Raji (cell line): Measurements from ENCODE around the gene AAR2.

Experiments
- POLR2A ChIP-seq: IDR thresholded peaks from 2 replicates; pipeline ENCODE4 v1.6.1; 2011; ENCODE audit warnings: low read depth, low read length, control low read depth; ENCODE audit not compliant: insufficient read depth

AAR2 gene

GRCh38 chr20:36275441-36276189, 39.3 kb downstream of the AAR2 start:
- TF ChIP-seq POLR2A: no peak

GRCh38 chr20:36277546-36277945, 41.3 kb downstream of the AAR2 start:
- TF ChIP-seq POLR2A: no peak

DNA sequence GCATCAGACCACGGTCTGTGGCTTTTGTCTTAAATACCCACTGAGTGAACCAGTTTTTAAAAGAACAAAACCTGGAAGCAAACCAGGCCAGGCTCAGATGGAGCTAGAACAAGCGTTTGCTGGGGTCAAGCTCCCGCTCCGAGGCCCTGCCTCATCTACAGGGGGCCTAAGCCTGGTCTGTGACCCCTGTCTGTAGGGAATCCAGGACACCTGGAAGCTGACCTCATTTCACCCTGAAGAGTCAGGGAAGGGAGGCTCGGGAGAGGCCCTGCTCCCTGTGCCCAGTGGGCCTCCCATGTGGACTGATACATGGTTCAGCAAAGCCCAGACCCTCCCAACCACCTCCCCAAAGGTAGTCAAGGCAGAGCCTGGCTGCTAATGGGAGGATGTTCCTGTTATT, 43.1 kb downstream of the AAR2 start:
- no peak for TF ChIP-seq POLR2A

- TF ChIP-seq POLR2A: no peak
Measured at GRCh38 chr20:36279776-36280175, 43.5 kb downstream of the AAR2 start.

GRCh38 chr20:36281785-36282380, 45.6 kb downstream of the AAR2 start:
- no peak for TF ChIP-seq POLR2A

- TF ChIP-seq POLR2A: no peak
Measured at GRCh38 chr20:36284751-36285150, 48.5 kb downstream of the AAR2 start.

DNA sequence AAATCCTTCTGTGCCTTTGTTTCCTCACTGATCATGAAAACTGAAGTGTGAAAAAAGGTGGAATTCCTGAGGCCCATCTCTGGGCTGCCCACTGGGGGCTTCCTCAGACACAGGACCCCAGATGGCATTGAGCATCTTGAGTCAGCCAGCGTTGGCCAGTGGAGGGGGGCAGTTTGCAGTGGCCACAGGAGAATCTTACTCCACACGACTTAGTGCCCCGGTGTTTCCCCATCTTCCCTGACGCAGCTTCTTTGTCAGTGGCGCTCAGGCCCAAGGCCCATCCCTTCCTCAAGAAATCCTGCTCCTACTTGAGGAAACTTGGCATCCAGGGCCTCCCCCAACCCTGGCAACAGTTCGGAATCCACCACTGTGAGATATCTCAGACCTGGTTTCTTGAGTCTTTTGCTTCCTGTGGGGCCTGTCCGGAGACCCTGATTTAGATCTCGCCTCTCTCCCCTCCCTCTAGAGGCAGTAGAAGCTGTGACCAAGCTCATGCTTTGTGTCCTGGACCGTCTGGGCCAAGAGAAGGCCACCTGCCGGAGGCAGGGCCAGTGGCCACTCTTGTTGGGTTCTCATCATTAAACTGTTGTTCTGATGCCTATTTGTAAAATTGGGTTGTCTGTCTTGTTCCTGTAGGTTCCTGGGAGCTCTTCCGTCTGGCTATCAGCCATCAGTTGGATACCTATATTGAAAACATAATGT, 49.6 kb downstream of the AAR2 start:
- TF ChIP-seq POLR2A: no peak

- no peak for TF ChIP-seq POLR2A
Measured at GRCh38 chr20:36297656-36298055, 61.4 kb downstream of the AAR2 start.

- no peak for TF ChIP-seq POLR2A
Measured at GRCh38 chr20:36298061-36298460, 61.8 kb downstream of the AAR2 start.

- no peak for TF ChIP-seq POLR2A
Measured at GRCh38 chr20:36298795-36299339, 62.6 kb downstream of the AAR2 start.

GRCh38 chr20:36299459-36299858, 63.2 kb downstream of the AAR2 start:
- TF ChIP-seq POLR2A: no peak

DNA sequence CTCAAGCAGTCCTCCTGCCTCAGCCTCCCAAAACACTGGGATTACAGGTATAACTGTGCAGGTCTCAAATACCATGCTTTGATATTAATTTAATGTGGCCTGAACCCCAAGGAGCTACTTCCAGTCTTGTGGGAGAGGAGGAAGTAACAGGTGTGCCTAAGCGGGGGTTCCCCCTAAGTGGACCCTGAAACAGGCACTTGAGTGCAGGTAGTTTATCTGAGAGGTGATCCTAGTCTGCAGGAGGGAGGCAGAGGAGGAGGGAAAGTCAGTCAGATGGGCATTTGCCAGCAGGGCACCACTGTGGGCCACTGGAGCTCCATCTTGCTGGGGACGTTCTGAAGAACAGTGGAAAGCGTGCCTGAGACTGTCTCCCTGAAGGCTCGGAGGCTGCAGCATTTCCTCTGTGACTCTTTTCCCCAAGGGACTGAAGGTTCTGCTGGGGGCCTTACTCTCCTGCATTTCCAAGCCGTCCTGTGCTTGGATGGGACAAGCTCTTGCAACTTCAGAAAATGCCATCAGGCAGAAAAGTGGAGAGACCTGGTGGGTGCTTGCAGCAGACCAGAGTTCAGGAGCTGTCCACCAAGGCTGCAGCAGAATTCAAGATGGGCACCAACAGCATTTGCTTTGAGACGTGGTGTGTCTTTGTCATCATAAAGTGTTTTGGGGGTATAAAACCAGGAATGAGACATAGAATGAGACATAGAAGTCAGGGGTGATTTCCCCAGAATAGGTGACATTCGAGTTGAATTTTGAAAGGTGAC, 65.3 kb downstream of the AAR2 start:
- no peak for TF ChIP-seq POLR2A

DNA sequence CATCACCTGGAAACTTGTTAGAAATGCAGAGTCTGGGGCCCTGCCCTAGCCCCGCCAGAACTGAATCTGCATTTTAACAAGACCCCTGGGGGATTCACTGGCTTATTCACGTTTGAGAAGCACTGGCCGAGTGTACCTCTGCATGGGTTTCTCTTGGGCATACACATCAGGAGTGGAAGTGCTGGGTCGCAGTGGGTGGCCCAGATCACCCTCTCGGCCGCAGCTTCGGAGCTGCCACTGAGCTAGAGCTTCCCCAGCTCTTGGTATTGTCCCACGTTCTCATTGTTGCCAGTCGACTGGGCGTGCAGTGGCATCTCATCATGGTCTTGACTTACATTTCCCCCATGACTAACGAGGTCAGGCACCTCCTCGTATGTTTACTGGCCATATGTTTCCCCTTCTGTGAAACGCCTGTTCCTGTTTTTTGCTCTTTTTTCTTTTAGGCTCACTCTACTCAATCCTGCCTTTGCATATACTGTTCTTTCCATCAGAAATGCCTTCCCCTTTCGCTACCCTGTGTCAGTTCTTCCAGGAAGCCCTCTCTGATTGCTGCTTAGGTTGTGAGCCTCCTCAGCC, 66.8 kb downstream of the AAR2 start:
- no peak for TF ChIP-seq POLR2A

DNA sequence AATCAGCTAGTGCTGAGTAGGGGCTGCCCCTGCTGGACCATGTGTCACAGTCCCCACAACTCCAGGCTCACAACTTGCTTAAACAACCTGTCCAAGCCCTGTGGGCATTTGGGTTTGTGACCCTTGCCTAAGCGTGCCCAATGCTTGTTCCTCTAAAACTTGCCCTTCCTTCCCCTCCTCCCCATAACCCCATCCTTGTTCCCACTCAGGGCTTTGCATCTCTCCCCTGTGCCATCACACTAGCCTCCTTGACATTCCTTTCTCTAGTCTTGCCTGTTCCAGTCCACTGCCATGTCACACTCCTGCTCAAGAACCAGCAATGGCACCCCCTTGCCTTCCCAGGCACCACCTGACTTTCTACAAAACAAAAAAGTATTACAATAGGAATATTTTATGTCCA, 67.6 kb downstream of the AAR2 start:
- no peak for TF ChIP-seq POLR2A
